ENCODE measurements around the gene NOTUM. TPM values are rescaled to one million over a fixed set of nuclear protein-coding genes. Genes with fewer than 3 reads are reported as not detected.

NOTUM gene
- total RNA-seq, 1 donor from 2014 or later: 0.53 TPM

- no peak for DNase-seq (ENCODE audit: low read depth)
Observed at GRCh38 chr17:81940538-81941483, 20.2 kb downstream of the NOTUM start.

GRCh38 chr17:81939881-81940385 lies 21.1 kb downstream of the NOTUM start:
- DNase-seq (ENCODE audit: low read depth): no peak

- no peak for DNase-seq (ENCODE audit: low read depth)
Observed at GRCh38 chr17:81939218-81939617, 21.8 kb downstream of the NOTUM start.

- no peak for DNase-seq (ENCODE audit: low read depth)
Observed at GRCh38 chr17:81935709-81936084, 25.3 kb downstream of the NOTUM start.

- DNase-seq (ENCODE audit: low read depth): no peak
Observed at GRCh38 chr17:81934850-81935708, 25.9 kb downstream of the NOTUM start.

- DNase-seq (ENCODE audit: low read depth): no peak
Observed at GRCh38 chr17:81934098-81934757, 26.8 kb downstream of the NOTUM start.

- DNase-seq (ENCODE audit: low read depth): no peak
Observed at GRCh38 chr17:81933178-81933699, 27.7 kb downstream of the NOTUM start.

- no peak for DNase-seq (ENCODE audit: low read depth)
Observed at GRCh38 chr17:81932333-81932983, 28.5 kb downstream of the NOTUM start.

- DNase-seq (ENCODE audit: low read depth): no peak
Observed at GRCh38 chr17:81931557-81932332, 29.2 kb downstream of the NOTUM start.

- no peak for DNase-seq (ENCODE audit: low read depth)
Observed at GRCh38 chr17:81931189-81931556, 29.8 kb downstream of the NOTUM start.

GRCh38 chr17:81930142-81931125 lies 30.6 kb downstream of the NOTUM start:
- DNase-seq (ENCODE audit: low read depth): peak; percentile 58

- DNase-seq (ENCODE audit: low read depth): no peak
Observed at GRCh38 chr17:81929253-81930141, 31.5 kb downstream of the NOTUM start.

- no peak for DNase-seq (ENCODE audit: low read depth)
Observed at GRCh38 chr17:81928544-81929252, 32.3 kb downstream of the NOTUM start.

GRCh38 chr17:81927653-81928543 lies 33.1 kb downstream of the NOTUM start, which contains the start of gene MAFG:
Gene MAFG (minus strand): TSS chr17:81927735. CDS start chr17:81923185, 4,550 bp downstream.
- DNase-seq (ENCODE audit: low read depth): peak; percentile 93

GRCh38 chr17:81927152-81927652 lies 33.8 kb downstream of the NOTUM start:
- no peak for DNase-seq (ENCODE audit: low read depth)

Measured in myocyte (in vitro differentiated cells).